NK-92 (cell line): Measurements from ENCODE around the gene DPF3.

Experiments used
- DNase-seq: peaks from one replicate; lab custom pipeline; 2025; ENCODE audit not compliant: unreplicated experiment; lab: John Stamatoyannopoulos, UW

The DPF3 gene

GRCh38 chr14:72621387-72622065 is 272.4 kb downstream of the DPF3 start:
- no peak for DNase-seq

GRCh38 chr14:72619881-72620280 is 274.0 kb downstream of the DPF3 start:
- no peak for DNase-seq

GRCh38 chr14:72619111-72619571 is 274.8 kb downstream of the DPF3 start:
- no peak for DNase-seq

- DNase-seq, result no peak
These were observed 275.5 kb downstream of the DPF3 start for GRCh38 chr14:72618424-72618823.

DNA sequence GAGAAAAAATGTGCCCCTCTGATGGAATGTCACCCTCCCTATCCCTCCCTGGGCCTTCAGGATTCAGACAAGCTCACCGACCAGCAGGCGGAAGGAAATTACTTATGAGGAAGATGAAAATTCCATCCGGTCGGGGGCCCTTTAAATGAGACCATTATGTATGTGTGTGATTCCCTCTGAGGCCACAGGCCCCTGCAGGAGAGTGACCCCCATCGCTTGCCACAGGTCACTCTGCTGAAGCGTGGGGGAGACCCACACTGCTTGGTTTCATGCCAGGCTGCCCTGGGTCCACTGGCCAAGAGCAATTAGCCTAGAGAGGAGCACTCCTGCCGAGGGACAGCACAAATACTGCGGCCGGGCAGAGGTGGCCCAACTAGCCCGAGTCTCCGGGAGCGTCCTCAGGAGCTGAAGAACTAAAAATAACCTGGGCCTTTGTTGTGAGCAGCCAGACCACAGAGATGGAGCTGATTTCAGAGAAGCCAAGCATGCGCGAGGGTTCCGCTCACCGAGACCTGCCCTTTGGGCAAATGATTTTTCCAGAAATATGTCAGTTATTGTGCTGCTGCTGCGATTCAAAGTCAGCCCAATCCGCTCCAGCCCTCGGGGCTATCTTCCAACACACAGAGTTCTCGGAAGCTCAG is 276.4 kb downstream of the DPF3 start:
- DNase-seq, result no peak

- DNase-seq, result no peak
These were observed 277.1 kb downstream of the DPF3 start for GRCh38 chr14:72616811-72617210.

DNA sequence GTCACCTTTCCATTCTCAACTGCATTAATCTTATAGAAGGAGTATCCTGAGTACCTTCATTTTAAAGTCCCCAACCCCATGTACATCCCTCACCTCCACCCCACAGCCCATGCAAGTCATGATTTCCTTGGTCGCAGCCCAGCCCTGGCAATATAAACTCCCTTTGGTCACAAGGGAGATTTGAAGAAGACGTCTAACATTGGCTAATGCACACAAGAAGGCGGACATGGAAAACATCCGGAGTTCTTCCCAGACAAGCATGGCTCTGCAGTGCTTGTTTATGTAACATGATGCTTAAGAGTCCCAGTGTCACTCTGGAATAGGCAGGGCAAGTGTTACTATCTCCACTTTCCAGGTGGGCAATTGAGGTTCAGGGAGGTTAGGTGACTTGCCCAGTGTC is 277.6 kb downstream of the DPF3 start:
- no peak for DNase-seq

DNA sequence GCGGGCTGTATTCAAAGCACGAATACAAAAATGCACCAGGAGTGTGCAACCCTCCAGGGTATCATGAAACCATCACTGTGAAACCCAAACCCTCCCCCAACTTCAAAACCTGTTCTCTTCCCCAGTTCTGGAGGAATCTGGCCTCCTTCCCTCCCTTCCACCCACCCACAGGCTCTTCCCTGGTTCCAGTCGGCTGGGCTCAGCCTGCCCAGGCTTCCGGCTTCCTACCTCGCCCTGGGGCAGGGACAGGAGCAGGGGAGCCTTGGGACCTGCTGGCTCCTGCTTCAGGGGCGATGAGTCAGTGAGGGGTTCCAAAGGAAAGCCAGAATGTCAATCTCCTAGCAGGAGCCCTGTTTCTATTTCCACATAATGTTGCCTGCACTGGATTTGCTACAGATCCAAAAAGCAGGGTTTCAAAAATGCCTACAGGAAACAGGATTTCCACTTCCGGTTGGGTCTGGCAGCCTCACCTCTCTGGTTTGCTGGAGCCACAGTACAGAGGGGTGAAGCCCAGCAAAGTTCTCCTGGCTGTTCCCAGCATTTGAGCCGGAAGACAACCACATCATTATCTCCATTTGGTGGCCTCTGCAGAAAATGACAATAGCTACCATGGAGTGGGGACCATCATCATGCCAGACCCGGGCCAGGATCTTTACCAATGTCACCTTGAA is 278.3 kb downstream of the DPF3 start:
- no peak for DNase-seq

GRCh38 chr14:72614891-72615415 is 278.9 kb downstream of the DPF3 start:
- DNase-seq, result no peak

- no peak for DNase-seq
These were observed 279.5 kb downstream of the DPF3 start for GRCh38 chr14:72614365-72614764.

GRCh38 chr14:72613975-72614319 is 280.0 kb downstream of the DPF3 start:
- no peak for DNase-seq

- no peak for DNase-seq
These were observed 280.5 kb downstream of the DPF3 start for GRCh38 chr14:72613231-72613974.

DNA sequence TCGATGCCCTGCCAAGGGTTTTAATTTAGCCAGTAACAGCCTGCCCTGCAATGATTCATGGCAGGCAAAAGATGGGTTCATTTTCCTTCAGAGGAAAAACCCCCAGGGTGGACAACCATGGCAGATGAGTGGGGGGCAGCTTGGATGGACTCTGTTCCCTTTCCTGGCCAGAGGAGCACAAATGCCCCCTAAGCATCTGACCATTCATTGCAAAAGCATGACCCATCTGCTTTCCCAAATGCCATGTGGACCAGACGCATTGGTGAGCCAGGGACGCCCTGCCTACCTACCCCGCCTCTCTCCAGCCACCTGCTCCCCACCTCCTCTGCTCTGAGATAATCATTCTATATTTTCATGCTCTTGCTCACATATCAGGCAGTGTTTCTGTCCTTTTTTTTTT is 281.9 kb downstream of the DPF3 start:
- DNase-seq, result no peak

- no peak for DNase-seq
These were observed 282.4 kb downstream of the DPF3 start for GRCh38 chr14:72611506-72611905.

DNA sequence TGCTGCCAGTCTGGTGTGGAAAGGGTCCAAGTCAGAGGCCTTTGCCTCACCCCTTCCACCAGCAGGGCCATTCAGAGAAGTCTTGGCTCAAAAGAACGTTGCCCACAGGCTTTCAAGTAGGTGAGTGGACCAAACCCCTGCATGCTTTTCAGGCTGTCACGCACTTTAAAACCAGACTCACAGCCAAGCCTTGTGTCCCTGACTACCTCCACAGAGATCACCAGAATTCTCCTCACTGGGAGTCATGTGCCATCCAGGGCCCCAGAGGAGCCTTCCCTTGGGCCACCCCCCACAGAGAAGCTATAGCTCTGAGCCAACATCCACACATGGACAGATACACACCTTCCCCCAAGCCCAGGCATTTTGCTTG is 283.1 kb downstream of the DPF3 start:
- DNase-seq, result no peak

- no peak for DNase-seq
These were observed 283.6 kb downstream of the DPF3 start for GRCh38 chr14:72610096-72610830.

GRCh38 chr14:72609205-72609916 is 284.5 kb downstream of the DPF3 start:
- DNase-seq, result no peak

DNA sequence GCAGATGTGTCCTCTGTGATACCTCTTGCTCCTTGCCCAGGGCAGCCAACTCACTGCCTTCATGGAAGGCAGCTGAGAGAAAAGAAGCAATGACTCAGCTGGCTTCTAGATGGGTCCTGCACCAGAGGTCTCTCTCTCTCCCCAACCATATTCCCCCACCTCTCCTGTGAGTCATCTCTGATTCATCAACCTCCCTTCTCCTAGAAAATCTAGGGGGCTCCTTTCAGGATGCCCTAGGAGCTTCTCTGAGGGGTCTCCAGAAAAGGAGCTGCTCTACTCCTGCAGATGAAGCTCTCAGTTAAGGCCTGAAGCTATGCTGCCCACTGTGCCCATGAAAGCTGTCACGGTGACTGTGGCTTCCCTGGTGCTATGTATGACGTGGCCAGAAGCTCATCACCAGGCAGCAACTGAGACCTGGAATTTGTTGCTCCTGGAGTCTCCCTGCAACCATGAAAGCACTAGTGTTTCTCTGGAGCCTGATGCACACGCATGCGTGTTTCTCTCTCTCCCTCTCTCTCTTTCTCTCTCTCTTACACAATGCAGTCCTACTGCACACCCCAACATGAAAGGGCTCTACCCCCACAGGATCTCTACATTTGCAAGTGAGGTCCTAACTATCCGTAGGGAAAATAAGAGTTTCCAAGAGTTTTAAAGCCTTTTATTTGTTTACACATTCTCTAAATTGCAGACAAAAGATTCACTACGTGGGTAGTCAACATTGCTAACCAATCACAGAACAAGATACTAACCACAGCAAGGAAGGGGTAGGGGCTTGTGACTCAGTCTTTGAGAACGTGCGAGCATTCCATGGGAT is 285.3 kb downstream of the DPF3 start:
- no peak for DNase-seq

GRCh38 chr14:72607386-72608130 is 286.3 kb downstream of the DPF3 start:
- DNase-seq, result no peak
